Prostate gland (tissue), 2 donors: ENCODE data around the gene HECW1. TPM values are rescaled to one million over a fixed set of nuclear protein-coding genes. Genes with fewer than 3 reads are reported as not detected.

Experiments
- DNase-seq: peaks from one replicate; pipeline ENCODE4 v3.0.0-alpha.2; 2019; ENCODE audit warnings: low spot score
- H3K27ac ChIP-seq, 2 donors: fragments of 200-600 bp; sonication (generic); 2 replicates each; pipeline ENCODE4 v1.5.1; 2017 to 2019
- H3K27me3 ChIP-seq: fragments of 200-600 bp; sonication (generic); replicated peaks from 2 replicates; pipeline ENCODE4 v1.5.1; 2019; ENCODE audit not compliant: insufficient read depth
- H3K36me3 ChIP-seq, 2 donors: fragments of 200-600 bp; sonication (generic); 1 replicate in 1 of 2; 2 replicates in 1 of 2; pipeline versions ENCODE4 v1.5.1 to v1.8.1; 2017 to 2019
- H3K4me1 ChIP-seq: fragments of 200-600 bp; sonication (generic); replicated peaks from 2 replicates; pipeline ENCODE4 v1.5.1; 2019
- H3K4me3 ChIP-seq, 2 donors: fragments of 200-600 bp; sonication (generic); 2 replicates each; pipeline ENCODE4 v1.5.1; 2017 to 2019
- H3K9me3 ChIP-seq: fragments of 200-600 bp; sonication (generic); 2 replicates; pipeline ENCODE4 v1.5.1; 2017
- CTCF ChIP-seq, 4 experiments: fragments of 200-600 bp in 2 of 4; fragments of 450-650 bp in 2 of 4; sonication (generic) in 2 of 4; IDR thresholded peaks; 1 replicate in 3 of 4; 2 replicates in 1 of 4; pipeline ENCODE4 v1.5.1; 2016 to 2019; ENCODE audit warnings: antibody characterized with exemption in 4 of 4, mild to moderate bottlenecking in 2 of 4, moderate library complexity in 2 of 4
- POLR2A ChIP-seq: fragments of 450-650 bp; IDR thresholded peaks from one replicate; pipeline ENCODE4 v1.6.1; 2016; ENCODE audit warnings: antibody characterized with exemption, mild to moderate bottlenecking
- POLR2AphosphoS5 ChIP-seq: sonication (generic); formaldehyde crosslinking; IDR thresholded peaks from one replicate; pipeline ENCODE4 v1.6.1; 2017; ENCODE audit warnings: antibody characterized with exemption
- WGBS: methylation state at CpG from one replicate; pipeline ENCODE4 v1.1.5; 2018; 5-methylcytosine and 5-hydroxymethylcytosine counted together
- intact Hi-C: fragments of 100-400 bp; cut with DNase I; formaldehyde crosslinking; loops from one replicate; pipeline ENCODE4 v1.14.2; 2022
- total RNA-seq, 2 donors: library from RNA; depleted of rRNA; stranded (reverse); fragments of >200 nt; gene quantifications; one replicate each; pipeline ENCODE4 v1.1.0, GENCODE V29; 2016

Gene HECW1
- total RNA-seq, 2 donors from 2014 or later = 1.4 to 10.3 TPM

GRCh38 chr7:43313628-43314378 lies 201.4 kb downstream of the HECW1 start:
- TF ChIP-seq POLR2AphosphoS5 (no peak), POLR2A (no peak), CTCF (IDR thresholded peaks at IDR 0.05) (no peak)
- Histone ChIP-seq H3K27me3 (no peaks in the 10 kb centered on the region), H3K27ac (no peak overlapping the region), H3K4me1 (no peaks in the 10 kb centered on the region), H3K4me3 (no peak overlapping the region), H3K9me3 (no peaks in the 10 kb centered on the region), H3K36me3 (no peaks in the 10 kb centered on the region)
- 88% methylated on average over 9 of the region's 9 CpGs for WGBS
- intact Hi-C loops = no loop called here
- no peak for DNase-seq

GRCh38 chr7:43314379-43315158 lies 202.1 kb downstream of the HECW1 start:
- H3K9me3 ChIP-seq = no peaks in the 10 kb centered on the region

GRCh38 chr7:43317075-43317474 lies 204.6 kb downstream of the HECW1 start:
- no peaks in the 10 kb centered on the region for H3K4me1 ChIP-seq
- no peak overlapping the region for H3K27ac ChIP-seq
- no peak overlapping the region for H3K4me3 ChIP-seq
- 83% methylated on average over 6 of the region's 6 CpGs for WGBS
- H3K36me3 ChIP-seq = no peaks in the 10 kb centered on the region
- TF ChIP-seq CTCF (IDR thresholded peaks at IDR 0.05) (no peak), POLR2A (no peak), POLR2AphosphoS5 (no peak)
- intact Hi-C loops = no loop called here
- H3K27me3 ChIP-seq = no peaks in the 10 kb centered on the region
- no peaks in the 10 kb centered on the region for H3K9me3 ChIP-seq
- DNase-seq = no peak

More at GRCh38 chr7:43314379-43315158, 202.1 kb downstream of the HECW1 start:
- Histone ChIP-seq H3K27me3 (no peaks in the 10 kb centered on the region), H3K4me3 (no peak overlapping the region), H3K36me3 (no peaks in the 10 kb centered on the region), H3K4me1 (no peaks in the 10 kb centered on the region), H3K27ac (no peak overlapping the region)
- WGBS = 74% methylated on average over 7 of the region's 7 CpGs
- TF ChIP-seq POLR2A (no peak), POLR2AphosphoS5 (no peak), CTCF (IDR thresholded peaks at IDR 0.05) (no peak)
- DNase-seq = no peak
- intact Hi-C loops = no loop called here

- WGBS = 69% methylated on average over 3 of the region's 3 CpGs
Observed at GRCh38 chr7:43318188-43318770, 205.8 kb downstream of the HECW1 start.

More at GRCh38 chr7:43318188-43318770, 205.8 kb downstream of the HECW1 start:
- no peak for TF ChIP-seq POLR2A
- TF ChIP-seq POLR2AphosphoS5 = no peak
- TF ChIP-seq CTCF (IDR thresholded peaks at IDR 0.05) = no peak
- intact Hi-C loops = no loop called here
- H3K4me3 ChIP-seq = no peak overlapping the region
- H3K4me1 ChIP-seq = no peaks in the 10 kb centered on the region
- H3K27ac ChIP-seq = no peak overlapping the region
- no peaks in the 10 kb centered on the region for H3K36me3 ChIP-seq
- H3K9me3 ChIP-seq = no peaks in the 10 kb centered on the region
- no peaks in the 10 kb centered on the region for H3K27me3 ChIP-seq
- DNase-seq = no peak
